SU-DHL-6 (cell line): ENCODE data around the gene ITGB1BP1.

ENCODE experiments used
- H2AFZ ChIP-seq: fragments of 200-600 bp; sonication (generic); 2 replicates; pipeline ENCODE4 v1.6.1; 2014; ENCODE audit warnings: low read depth, mild to moderate bottlenecking, moderate library complexity, mixed read lengths, antibody characterized with exemption, low read length; ENCODE audit not compliant: severe bottlenecking
- H3F3A ChIP-seq: fragments of 200-600 bp; shearing (Covaris generic); 2 replicates; pipeline ENCODE4 v1.6.0; 2016; ENCODE audit warnings: antibody characterized with exemption, mild to moderate bottlenecking; ENCODE audit not compliant: insufficient read depth
- H3K27ac ChIP-seq: fragments of 200-600 bp; sonication (generic); 2 replicates; pipeline ENCODE4 v1.5.1; 2016; ENCODE audit warnings: low read depth, mild to moderate bottlenecking, low read length, moderate library complexity, mixed read lengths
- H3K27me3 ChIP-seq: fragments of 200-600 bp; sonication (generic), shearing (Covaris generic); 2 replicates; pipeline ENCODE4 v1.6.0; 2014; ENCODE audit warnings: mild to moderate bottlenecking, low read length
- H3K36me3 ChIP-seq: fragments of 200-600 bp; sonication (generic); 2 replicates; pipeline ENCODE4 v1.6.1; 2014; ENCODE audit warnings: mild to moderate bottlenecking, low read length, mixed read lengths
- H3K4me2 ChIP-seq: fragments of 300-600, 200-600 bp; shearing (Covaris generic), sonication (generic); 2 replicates; pipeline ENCODE4 v1.6.0; 2014; ENCODE audit warnings: low read length, low read depth, mild to moderate bottlenecking; ENCODE audit not compliant: poor library complexity, severe bottlenecking
- H3K4me3 ChIP-seq: fragments of 200-600 bp; sonication (generic); 2 replicates; pipeline ENCODE4 v1.5.1; 2014; ENCODE audit warnings: antibody characterized with exemption, low read length, mild to moderate bottlenecking, mixed read lengths; ENCODE audit not compliant: insufficient read depth, poor library complexity, severe bottlenecking
- H3K79me2 ChIP-seq: fragments of 200-600 bp; sonication (generic); 2 replicates; pipeline ENCODE4 v1.6.1; 2014; ENCODE audit warnings: mild to moderate bottlenecking, low read length, moderate library complexity; ENCODE audit not compliant: insufficient read depth
- H3K9ac ChIP-seq: fragments of 200-600 bp; sonication (generic); 2 replicates; pipeline ENCODE4 v1.7.0; 2014; ENCODE audit warnings: mild to moderate bottlenecking, low read length
- H3K9me2 ChIP-seq: fragments of 200-600 bp; sonication (generic); replicated peaks from 2 replicates; pipeline ENCODE4 v1.6.1; 2014; ENCODE audit warnings: low read length; ENCODE audit not compliant: insufficient read depth
- H3K9me3 ChIP-seq: fragments of 200-600 bp; sonication (generic); 2 replicates; pipeline ENCODE4 v1.6.1; 2014; ENCODE audit warnings: low read length, mixed read lengths; ENCODE audit not compliant: insufficient read depth
- H4K20me1 ChIP-seq: fragments of 200-600 bp; sonication (generic); 2 replicates; pipeline ENCODE4 v1.6.1; 2014; ENCODE audit warnings: low read depth, mild to moderate bottlenecking, antibody characterized with exemption, low read length, moderate library complexity, mixed read lengths
- EZH2phosphoT487 ChIP-seq: fragments of 200-600 bp; sonication (generic), shearing (Covaris generic); conservative IDR thresholded peaks from 2 replicates; pipeline ENCODE4 v1.6.1; 2018; ENCODE audit warnings: mild to moderate bottlenecking, antibody characterized with exemption, low read length, moderate library complexity, mixed read lengths
- TF ChIP-seq, protein P1 (sequence below): fragments of 200-600 bp; sonication (generic); IDR thresholded peaks from one replicate; pipeline ENCODE4 v1.5.1; 2017; ENCODE audit warnings: antibody characterized with exemption, mild to moderate bottlenecking, low read length, moderate library complexity; ENCODE audit not compliant: insufficient read depth, poor library complexity, severe bottlenecking

Gene ITGB1BP1

DNA sequence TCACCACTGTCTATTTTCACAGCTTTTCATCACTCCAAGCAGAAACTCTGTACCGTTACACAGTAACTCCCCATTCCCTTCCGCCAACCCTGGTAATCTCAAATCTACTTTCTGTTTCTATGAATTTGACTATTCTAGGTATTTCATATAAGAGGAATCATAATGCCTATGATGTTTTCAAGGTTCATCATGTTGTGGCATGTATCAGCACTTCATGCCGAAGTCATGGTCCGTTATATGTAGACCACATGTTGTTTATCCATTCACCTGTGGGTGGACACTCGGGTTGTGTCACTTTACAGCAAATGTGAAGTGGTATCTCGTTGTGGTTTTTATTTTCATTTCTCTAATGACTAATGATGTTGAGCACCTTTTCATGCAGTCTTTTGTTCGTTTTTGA, 21.8 kb upstream of the ITGB1BP1 start:
- no peak overlapping the region for H2AFZ ChIP-seq
- TF ChIP-seq EZH2phosphoT487 = no peak
- TF ChIP-seq, protein P1, sequence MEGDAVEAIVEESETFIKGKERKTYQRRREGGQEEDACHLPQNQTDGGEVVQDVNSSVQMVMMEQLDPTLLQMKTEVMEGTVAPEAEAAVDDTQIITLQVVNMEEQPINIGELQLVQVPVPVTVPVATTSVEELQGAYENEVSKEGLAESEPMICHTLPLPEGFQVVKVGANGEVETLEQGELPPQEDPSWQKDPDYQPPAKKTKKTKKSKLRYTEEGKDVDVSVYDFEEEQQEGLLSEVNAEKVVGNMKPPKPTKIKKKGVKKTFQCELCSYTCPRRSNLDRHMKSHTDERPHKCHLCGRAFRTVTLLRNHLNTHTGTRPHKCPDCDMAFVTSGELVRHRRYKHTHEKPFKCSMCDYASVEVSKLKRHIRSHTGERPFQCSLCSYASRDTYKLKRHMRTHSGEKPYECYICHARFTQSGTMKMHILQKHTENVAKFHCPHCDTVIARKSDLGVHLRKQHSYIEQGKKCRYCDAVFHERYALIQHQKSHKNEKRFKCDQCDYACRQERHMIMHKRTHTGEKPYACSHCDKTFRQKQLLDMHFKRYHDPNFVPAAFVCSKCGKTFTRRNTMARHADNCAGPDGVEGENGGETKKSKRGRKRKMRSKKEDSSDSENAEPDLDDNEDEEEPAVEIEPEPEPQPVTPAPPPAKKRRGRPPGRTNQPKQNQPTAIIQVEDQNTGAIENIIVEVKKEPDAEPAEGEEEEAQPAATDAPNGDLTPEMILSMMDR = no peak
- no peak overlapping the region for H3K4me3 ChIP-seq
- no peaks in the 10 kb centered on the region for H3K27me3 ChIP-seq
- H3K4me2 ChIP-seq = no peak overlapping the region
- no peaks in the 10 kb centered on the region for H4K20me1 ChIP-seq
- H3F3A ChIP-seq = no peaks in the 10 kb centered on the region
- no peaks in the 10 kb centered on the region for H3K9me2 ChIP-seq
- H3K9me3 ChIP-seq = no peaks in the 10 kb centered on the region
- peaks cover 26% of the 10 kb centered on the region; the same call in 1 of the 2 replicates for H3K36me3 ChIP-seq
- no peaks in the 10 kb centered on the region for H3K79me2 ChIP-seq
- H3K9ac ChIP-seq = no peak overlapping the region
- no peak overlapping the region for H3K27ac ChIP-seq

DNA sequence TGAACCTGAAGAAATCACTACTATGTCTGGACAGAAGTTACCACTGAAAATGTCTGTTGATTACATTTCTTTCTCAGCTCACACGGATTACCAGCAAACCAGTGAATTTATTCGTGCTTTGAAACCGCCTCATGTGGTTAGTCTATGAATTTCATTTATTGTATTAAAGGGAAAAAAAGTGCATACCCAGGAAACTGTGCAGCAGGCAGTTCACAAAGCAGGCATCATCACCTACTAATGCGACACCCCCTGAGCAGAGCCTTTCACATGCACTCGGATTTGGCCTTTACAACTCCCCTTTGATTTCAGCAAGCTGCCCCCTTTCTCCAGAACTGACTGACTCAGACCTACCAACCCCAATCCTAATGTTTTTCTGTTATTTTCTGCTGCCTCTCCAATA, 20.2 kb upstream of the ITGB1BP1 start:
- Histone ChIP-seq H3K9ac (no peak overlapping the region), H3K27ac (no peak overlapping the region), H2AFZ (no peak overlapping the region), H3K4me3 (no peak overlapping the region), H3K4me2 (no peak overlapping the region), H3K9me3 (no peaks in the 10 kb centered on the region), H3K79me2 (no peaks in the 10 kb centered on the region), H3K36me3 (peaks cover 37% of the 10 kb centered on the region; the same call in 1 of the 2 replicates), H4K20me1 (no peaks in the 10 kb centered on the region), H3K9me2 (no peaks in the 10 kb centered on the region), H3K27me3 (no peaks in the 10 kb centered on the region), H3F3A (no peaks in the 10 kb centered on the region)
- TF ChIP-seq, protein P1 = no peak
- no peak for TF ChIP-seq EZH2phosphoT487

DNA sequence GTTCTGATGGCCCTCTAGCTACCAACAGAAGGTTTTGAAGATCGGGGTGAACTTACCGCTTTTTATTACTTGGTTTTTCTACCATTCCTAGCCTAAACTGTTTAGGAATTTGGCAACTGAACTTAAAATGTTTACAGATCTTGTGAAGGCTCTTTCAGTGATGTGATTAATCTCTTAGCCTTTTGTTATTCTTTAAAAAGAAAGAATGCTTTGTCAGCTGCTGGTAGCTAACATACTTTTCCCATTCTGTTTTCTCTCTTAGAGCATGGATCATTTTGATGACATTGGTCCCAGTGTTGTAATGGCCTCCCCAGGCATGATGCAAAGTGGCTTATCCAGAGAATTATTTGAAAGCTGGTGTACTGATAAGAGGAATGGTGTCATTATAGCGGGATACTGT, 18.2 kb upstream of the ITGB1BP1 start:
- Histone ChIP-seq H3K9me3 (no peaks in the 10 kb centered on the region), H3K9ac (no peak overlapping the region), H2AFZ (no peak overlapping the region), H3K79me2 (no peaks in the 10 kb centered on the region), H3K27ac (no peak overlapping the region), H3K9me2 (no peaks in the 10 kb centered on the region), H3K4me3 (no peak overlapping the region), H3K4me2 (no peak overlapping the region), H3F3A (no peaks in the 10 kb centered on the region), H3K36me3 (peaks cover 47% of the 10 kb centered on the region; the same call in 1 of the 2 replicates), H3K27me3 (no peaks in the 10 kb centered on the region), H4K20me1 (no peaks in the 10 kb centered on the region)
- TF ChIP-seq, protein P1 = no peak
- TF ChIP-seq EZH2phosphoT487 = no peak
